Activated naive CD4-positive, alpha-beta T cell treated with anti-CD3 and anti-CD28 coated beads, Interleukin-2, amount 50 U/mL, for 16 hours (primary cell): ENCODE results near the gene DCP1A.
A peak's percentile ranks its signal among the peaks of the same experiment; 100 is the strongest.
"Not testable (repeated sequence)": the region's sequence is repeated elsewhere in the genome, so short reads cannot be mapped to it uniquely, and the experiment has no call there.

Experiments used
- DNase-seq: peaks from one replicate; pipeline ENCODE4 v3.0.0-alpha.2; 2020

Gene DCP1A

GRCh38 chr3:53327986-53328385 lies 19.4 kb downstream of the DCP1A start:
- not testable (repeated sequence) for DNase-seq

- DNase-seq: no peak
Measured at GRCh38 chr3:53324105-53324504, 23.2 kb downstream of the DCP1A start.

GRCh38 chr3:53320697-53321096 lies 26.6 kb downstream of the DCP1A start:
- no peak for DNase-seq

GRCh38 chr3:53318522-53318921 lies 28.8 kb downstream of the DCP1A start:
- DNase-seq: no peak

GRCh38 chr3:53312832-53313231 lies 34.5 kb downstream of the DCP1A start:
- no peak for DNase-seq

GRCh38 chr3:53311882-53312281 lies 35.5 kb downstream of the DCP1A start:
- DNase-seq: no peak

GRCh38 chr3:53303957-53304356 lies 43.4 kb downstream of the DCP1A start:
- no peak for DNase-seq

- no peak for DNase-seq
Measured at GRCh38 chr3:53303549-53303948, 43.8 kb downstream of the DCP1A start.

- no peak for DNase-seq
Measured at GRCh38 chr3:53300826-53301225, 46.5 kb downstream of the DCP1A start.

- DNase-seq: not testable (repeated sequence)
Measured at GRCh38 chr3:53299611-53300023, 47.7 kb downstream of the DCP1A start.

- no peak for DNase-seq
Measured at GRCh38 chr3:53295410-53295809, 51.9 kb downstream of the DCP1A start.

GRCh38 chr3:53293867-53294266 lies 53.5 kb downstream of the DCP1A start:
- DNase-seq: no peak

- DNase-seq: no peak
Measured at GRCh38 chr3:53288214-53288613, 59.1 kb downstream of the DCP1A start.

GRCh38 chr3:53287131-53287629 lies 60.2 kb downstream of the DCP1A start:
- DNase-seq: peak; percentile 28

- no peak for DNase-seq
Measured at GRCh38 chr3:53286727-53287126, 60.6 kb downstream of the DCP1A start.

- no peak for DNase-seq
Measured at GRCh38 chr3:53282581-53282980, 64.8 kb downstream of the DCP1A start.

GRCh38 chr3:53278667-53279066 lies 68.7 kb downstream of the DCP1A start:
- DNase-seq: no peak

- no peak for DNase-seq
Measured at GRCh38 chr3:53274938-53275605, 72.3 kb downstream of the DCP1A start.

GRCh38 chr3:53273146-53273670 lies 74.1 kb downstream of the DCP1A start:
- DNase-seq: no peak

- DNase-seq: no peak
Measured at GRCh38 chr3:53269888-53270880, 77.2 kb downstream of the DCP1A start.

- not testable (repeated sequence) for DNase-seq
Measured at GRCh38 chr3:53269193-53269592, 78.2 kb downstream of the DCP1A start.

- no peak for DNase-seq
Measured at GRCh38 chr3:53267766-53268165, 79.6 kb downstream of the DCP1A start.

- DNase-seq: no peak
Measured at GRCh38 chr3:53264718-53265117, 82.6 kb downstream of the DCP1A start.

- DNase-seq: no peak
Measured at GRCh38 chr3:53263907-53264306, 83.4 kb downstream of the DCP1A start.
